Karpas-422 (cell line): ENCODE data around the gene EEIG1. TPM values are rescaled to one million over a fixed set of nuclear protein-coding genes. Genes with fewer than 3 reads are reported as not detected.

Source experiments
- DNase-seq: peaks from one replicate; pipeline ENCODE4 v3.0.0-alpha.2; 2015
- H2AFZ ChIP-seq: fragments of 200-600 bp; sonication (generic); 2 replicates; pipeline ENCODE4 v1.6.1; 2014; ENCODE audit warnings: antibody characterized with exemption, low read length, mixed read lengths
- H3K27ac ChIP-seq: fragments of 200-600 bp; sonication (generic); 2 replicates; pipeline ENCODE4 v1.5.1; 2014; ENCODE audit warnings: mild to moderate bottlenecking, low read length, moderate library complexity
- H3K27me3 ChIP-seq: fragments of 200-600 bp; sonication (generic); 2 replicates; pipeline ENCODE4 v1.6.1; 2014; ENCODE audit warnings: low read length, mixed read lengths
- H3K36me3 ChIP-seq: fragments of 200-600 bp; sonication (generic); 2 replicates; pipeline ENCODE4 v1.6.1; 2014; ENCODE audit warnings: low read length, mixed read lengths; ENCODE audit not compliant: insufficient read depth
- H3K4me1 ChIP-seq: fragments of 200-600 bp; sonication (generic); 2 replicates; pipeline ENCODE4 v1.6.1; 2014; ENCODE audit warnings: mild to moderate bottlenecking, low read length, mixed read lengths
- H3K4me2 ChIP-seq: fragments of 200-600 bp; sonication (generic); 2 replicates; pipeline ENCODE4 v1.6.1; 2014; ENCODE audit warnings: low read length, low read depth, mild to moderate bottlenecking; ENCODE audit not compliant: poor library complexity, severe bottlenecking
- H3K4me3 ChIP-seq: fragments of 200-600 bp; sonication (generic); 2 replicates; pipeline ENCODE4 v1.5.1; 2014; ENCODE audit warnings: mild to moderate bottlenecking, antibody characterized with exemption, low read length, mixed read lengths
- H3K79me2 ChIP-seq: fragments of 200-600 bp; sonication (generic); 2 replicates; pipeline ENCODE4 v1.6.1; 2014; ENCODE audit warnings: mild to moderate bottlenecking, low read length, mixed read lengths
- H3K9ac ChIP-seq: fragments of 200-600 bp; sonication (generic); 2 replicates; pipeline ENCODE4 v1.6.0; 2014; ENCODE audit warnings: low read length
- H3K9me2 ChIP-seq: fragments of 200-600 bp; sonication (generic), shearing (Covaris generic); replicated peaks from 2 replicates; pipeline ENCODE4 v1.6.0; 2014; ENCODE audit warnings: mild to moderate bottlenecking, low read length, moderate library complexity; ENCODE audit not compliant: insufficient read depth
- H3K9me3 ChIP-seq: fragments of 300-700, 200-600 bp; sonication (generic); 2 replicates; pipeline ENCODE4 v1.6.1; 2014; ENCODE audit warnings: low read length, mixed read lengths
- H4K20me1 ChIP-seq: fragments of 200-600 bp; sonication (generic); 2 replicates; pipeline ENCODE4 v1.6.1; 2014; ENCODE audit warnings: mild to moderate bottlenecking, antibody characterized with exemption, low read length, low read depth; ENCODE audit not compliant: insufficient read depth
- total RNA-seq: library from RNA; depleted of rRNA; stranded (reverse); fragments of >200 nt; shearing (Covaris generic); gene quantifications from 2 replicates; pipeline ENCODE4 v1.2.3, GENCODE V29; 2014; ENCODE audit warnings: low replicate concordance

Gene EEIG1
- total RNA-seq, 1 experiment from 2014 or later = 6.9 TPM

DNA sequence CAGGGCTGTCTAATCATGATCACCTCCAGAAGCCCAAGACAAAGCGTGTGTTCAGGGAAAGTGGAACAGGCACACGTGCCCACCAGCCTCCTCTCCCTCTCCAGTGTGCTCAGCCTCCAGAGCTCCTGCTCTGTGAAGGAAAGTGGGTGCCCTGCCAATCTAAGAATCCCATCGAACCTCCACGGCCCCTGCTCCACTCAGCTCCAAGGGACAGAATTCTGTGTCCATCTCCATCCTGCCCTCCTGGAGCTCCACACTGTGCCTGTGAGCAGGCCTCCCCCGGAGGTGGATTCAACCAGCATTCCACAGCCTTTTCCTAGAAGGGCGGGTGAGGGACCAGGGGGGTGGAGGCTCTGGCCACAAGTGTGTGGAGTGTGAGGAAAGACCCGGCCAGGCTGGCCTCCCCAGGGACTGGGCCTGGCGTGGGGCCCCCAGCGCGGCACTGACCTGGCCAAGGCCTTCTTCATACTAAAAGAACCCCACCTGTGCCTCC lies 6.0 kb downstream of the EEIG1 start:
- H3K27me3 ChIP-seq = no peaks in the 10 kb centered on the region
- H3K27ac ChIP-seq = no peak overlapping the region
- no peak overlapping the region for H3K9ac ChIP-seq
- peaks cover 65% of the 10 kb centered on the region for H3K4me1 ChIP-seq
- H3K9me3 ChIP-seq = no peaks in the 10 kb centered on the region
- H3K36me3 ChIP-seq = no peaks in the 10 kb centered on the region
- H3K4me2 ChIP-seq = no peak overlapping the region
- H2AFZ ChIP-seq = no peak overlapping the region
- H3K9me2 ChIP-seq = no peaks in the 10 kb centered on the region
- no peak overlapping the region for H3K4me3 ChIP-seq
- H4K20me1 ChIP-seq = peaks cover 66% of the 10 kb centered on the region
- DNase-seq = no peak
- no peaks in the 10 kb centered on the region for H3K79me2 ChIP-seq

DNA sequence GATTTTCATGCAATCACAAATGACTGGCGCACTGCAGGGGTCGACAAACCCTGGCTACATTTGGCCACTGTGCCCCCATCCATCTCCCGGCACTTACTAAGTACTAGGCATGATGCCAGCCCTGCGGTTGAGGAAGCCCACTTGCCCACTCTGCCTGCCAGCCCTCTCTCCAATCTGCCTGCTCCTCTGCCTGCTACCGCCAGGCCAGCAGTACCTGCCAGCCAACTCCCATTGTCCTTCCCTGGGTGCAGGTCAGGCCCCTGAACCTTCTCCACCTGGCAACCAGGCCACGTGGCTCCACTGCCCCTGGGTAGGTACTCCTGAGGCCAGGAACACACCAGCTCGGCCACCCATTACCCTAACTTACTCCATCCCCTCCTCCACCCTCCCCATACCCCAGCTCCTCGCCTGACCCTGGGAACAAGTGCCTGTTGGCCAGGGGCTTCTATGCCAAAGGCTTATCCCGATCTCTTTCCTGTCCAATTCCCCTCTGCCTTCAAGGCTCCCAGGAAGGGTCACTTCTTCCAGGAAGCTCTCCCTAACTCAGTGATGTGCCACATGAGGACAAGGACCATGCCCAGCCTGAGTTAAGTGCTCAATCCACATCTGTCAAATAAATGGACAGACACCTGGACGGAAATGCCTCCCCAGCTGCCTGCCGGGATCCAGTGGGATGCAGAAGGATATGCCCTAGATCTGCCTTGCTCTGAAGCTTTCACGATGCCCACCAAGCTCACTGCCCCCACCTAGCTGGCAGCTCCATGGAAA lies 6.6 kb downstream of the EEIG1 start:
- Histone ChIP-seq H3K9me3 (no peaks in the 10 kb centered on the region), H3K27ac (no peak overlapping the region), H3K36me3 (no peaks in the 10 kb centered on the region), H3K4me1 (peaks cover 59% of the 10 kb centered on the region), H3K9me2 (no peaks in the 10 kb centered on the region), H3K27me3 (no peaks in the 10 kb centered on the region), H4K20me1 (peaks cover 65% of the 10 kb centered on the region), H3K79me2 (no peaks in the 10 kb centered on the region), H2AFZ (no peak overlapping the region), H3K4me2 (no peak overlapping the region), H3K9ac (no peak overlapping the region), H3K4me3 (no peak overlapping the region)
- DNase-seq = no peak

DNA sequence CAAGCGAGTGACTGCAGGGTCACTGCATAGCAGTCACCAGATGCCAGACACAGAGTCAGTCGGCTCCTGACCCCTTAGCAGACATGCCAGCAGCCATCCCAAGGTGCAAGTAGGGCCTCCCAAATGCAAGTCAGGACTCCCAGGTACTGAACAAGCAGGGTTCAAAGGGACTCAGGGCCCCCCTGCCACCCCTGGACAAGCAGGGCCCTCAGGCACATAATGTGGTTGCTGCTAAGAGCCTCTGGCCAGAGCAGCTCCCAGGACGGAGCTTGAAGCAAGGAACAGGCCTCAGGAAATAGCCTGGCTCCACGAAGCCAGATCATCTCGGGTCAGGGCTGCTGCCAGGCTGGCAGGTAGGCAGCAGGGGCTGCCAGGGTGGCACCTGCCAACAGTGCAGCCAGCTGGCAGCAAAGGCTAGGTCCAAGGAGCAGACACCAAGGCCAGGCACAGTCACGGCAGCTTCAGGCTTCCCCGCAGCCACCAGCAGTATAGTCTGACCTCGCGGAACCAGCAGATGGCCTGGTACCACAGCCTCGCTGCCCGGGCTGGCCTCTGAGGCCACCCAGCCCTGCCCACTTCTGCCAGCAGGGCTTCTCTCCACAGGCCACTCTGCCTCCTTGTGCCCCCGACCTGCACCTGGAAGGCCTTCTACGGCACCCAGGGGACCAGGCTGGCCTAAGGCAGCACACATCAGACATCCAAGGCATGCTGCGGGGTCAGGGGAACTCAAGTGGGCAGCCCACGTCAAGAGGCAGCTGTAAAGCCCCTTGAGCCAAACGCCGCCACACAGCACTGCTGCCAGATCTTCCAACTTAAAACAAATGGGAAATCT lies 7.4 kb downstream of the EEIG1 start:
- no peak overlapping the region for H2AFZ ChIP-seq
- no peak overlapping the region for H3K4me3 ChIP-seq
- no peak overlapping the region for H3K4me2 ChIP-seq
- H3K27me3 ChIP-seq = no peaks in the 10 kb centered on the region
- H3K9me3 ChIP-seq = no peaks in the 10 kb centered on the region
- H3K9me2 ChIP-seq = no peaks in the 10 kb centered on the region
- 0 out of 2 replicates have a peak overlapping the region, but pooled peaks have one; percentile 5 for H3K9ac ChIP-seq
- DNase-seq = no peak
- H4K20me1 ChIP-seq = peaks cover 70% of the 10 kb centered on the region
- H3K36me3 ChIP-seq = no peaks in the 10 kb centered on the region
- no peak overlapping the region for H3K27ac ChIP-seq
- H3K79me2 ChIP-seq = no peaks in the 10 kb centered on the region
- peaks cover 51% of the 10 kb centered on the region for H3K4me1 ChIP-seq

DNA sequence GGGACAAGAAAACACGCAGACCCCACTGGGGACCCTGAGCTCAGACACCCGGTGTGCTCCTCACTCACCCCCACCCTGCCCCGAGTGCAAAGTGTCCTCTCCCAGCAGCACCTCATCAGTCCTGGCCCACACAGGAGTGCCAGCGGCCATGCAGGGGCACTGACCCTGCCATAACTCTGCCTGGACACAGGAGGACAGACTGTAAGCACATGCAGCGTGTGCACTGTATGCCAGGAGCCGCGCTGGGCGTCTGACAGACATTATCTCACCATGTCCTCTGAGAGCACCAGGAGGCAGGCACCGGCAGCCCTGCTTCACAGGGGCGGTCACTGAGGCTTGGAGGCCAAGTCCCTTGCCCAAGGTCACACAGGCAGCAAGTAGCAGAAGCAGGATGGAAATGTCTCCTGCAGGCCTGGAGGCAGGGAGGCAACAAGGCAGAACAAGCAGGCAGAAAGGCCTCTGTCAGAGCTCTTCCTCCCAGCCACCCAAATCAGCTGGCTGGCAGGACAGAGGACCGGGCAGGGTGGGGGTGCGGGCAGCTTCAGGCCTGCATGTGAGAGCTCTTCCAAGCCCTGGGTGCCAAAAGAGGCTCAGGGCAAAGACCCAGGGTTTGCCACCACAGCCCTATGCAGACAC lies 8.4 kb downstream of the EEIG1 start:
- no peaks in the 10 kb centered on the region for H3K79me2 ChIP-seq
- H3K4me2 ChIP-seq = peak overlapping the region; percentile 33
- no peaks in the 10 kb centered on the region for H3K9me3 ChIP-seq
- H4K20me1 ChIP-seq = peaks cover 70% of the 10 kb centered on the region
- no peak overlapping the region; the same call in 1 of the 2 replicates for H3K4me3 ChIP-seq
- H3K36me3 ChIP-seq = no peaks in the 10 kb centered on the region
- peaks cover 40% of the 10 kb centered on the region for H3K4me1 ChIP-seq
- H3K9ac ChIP-seq = peak overlapping the region; percentile 40
- no peak for DNase-seq
- H3K27ac ChIP-seq = no peak overlapping the region
- H3K27me3 ChIP-seq = no peaks in the 10 kb centered on the region
- H2AFZ ChIP-seq = no peak overlapping the region
- H3K9me2 ChIP-seq = no peaks in the 10 kb centered on the region

DNA sequence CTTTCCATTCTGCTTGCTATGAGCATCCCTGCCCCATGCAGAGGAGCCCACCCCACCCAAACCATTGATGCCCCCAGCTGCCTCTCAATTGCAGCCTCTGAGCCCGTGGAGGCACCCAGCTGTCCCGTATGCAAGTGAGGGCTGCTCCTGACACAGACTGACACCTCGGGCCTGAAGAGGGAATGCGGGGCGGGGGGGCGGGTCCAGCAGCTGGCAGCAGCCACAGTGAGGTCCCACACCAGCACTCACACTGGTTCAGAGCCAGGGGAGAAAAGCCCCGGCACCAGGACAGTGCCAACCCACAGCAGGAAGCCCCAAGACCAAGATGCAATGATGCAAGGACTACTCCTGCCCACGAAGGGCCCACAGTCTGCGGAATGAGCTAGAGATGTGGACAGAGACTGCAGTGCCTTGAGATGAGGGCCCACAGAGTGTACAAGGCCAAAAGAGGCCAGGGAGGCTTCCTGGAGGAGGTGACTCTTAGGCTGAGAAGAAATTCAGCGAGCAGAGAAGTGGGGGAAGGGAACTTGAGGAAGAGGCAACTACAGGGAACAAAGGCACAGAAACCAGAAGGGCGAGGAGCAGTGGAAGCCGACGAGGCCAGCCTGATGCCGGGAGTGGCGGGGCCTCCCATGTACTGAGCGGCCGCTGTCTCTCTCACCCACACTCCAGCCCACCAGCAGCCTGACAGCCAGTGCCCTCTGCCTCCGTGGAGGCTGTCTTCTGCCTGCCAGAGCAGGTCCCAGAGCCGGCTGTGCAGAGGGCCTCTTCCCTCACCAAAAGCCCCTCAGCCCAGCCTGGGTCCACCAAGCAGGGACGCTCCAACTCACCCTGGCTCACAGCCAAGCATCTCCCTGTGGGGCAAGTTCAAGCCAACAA lies 9.2 kb downstream of the EEIG1 start:
- Histone ChIP-seq H3K79me2 (no peaks in the 10 kb centered on the region), H3K4me3 (no peak overlapping the region; the same call in 1 of the 2 replicates), H3K9ac (peak overlapping the region; percentile 40), H3K4me1 (peaks cover 42% of the 10 kb centered on the region), H3K27me3 (no peaks in the 10 kb centered on the region), H3K9me2 (no peaks in the 10 kb centered on the region), H2AFZ (no peak overlapping the region), H4K20me1 (peaks cover 72% of the 10 kb centered on the region), H3K9me3 (no peaks in the 10 kb centered on the region), H3K36me3 (no peaks in the 10 kb centered on the region), H3K4me2 (peak overlapping the region; percentile 33), H3K27ac (peak overlapping the region; percentile 25; the same call in 1 of the 2 replicates)
- DNase-seq = no peak

DNA sequence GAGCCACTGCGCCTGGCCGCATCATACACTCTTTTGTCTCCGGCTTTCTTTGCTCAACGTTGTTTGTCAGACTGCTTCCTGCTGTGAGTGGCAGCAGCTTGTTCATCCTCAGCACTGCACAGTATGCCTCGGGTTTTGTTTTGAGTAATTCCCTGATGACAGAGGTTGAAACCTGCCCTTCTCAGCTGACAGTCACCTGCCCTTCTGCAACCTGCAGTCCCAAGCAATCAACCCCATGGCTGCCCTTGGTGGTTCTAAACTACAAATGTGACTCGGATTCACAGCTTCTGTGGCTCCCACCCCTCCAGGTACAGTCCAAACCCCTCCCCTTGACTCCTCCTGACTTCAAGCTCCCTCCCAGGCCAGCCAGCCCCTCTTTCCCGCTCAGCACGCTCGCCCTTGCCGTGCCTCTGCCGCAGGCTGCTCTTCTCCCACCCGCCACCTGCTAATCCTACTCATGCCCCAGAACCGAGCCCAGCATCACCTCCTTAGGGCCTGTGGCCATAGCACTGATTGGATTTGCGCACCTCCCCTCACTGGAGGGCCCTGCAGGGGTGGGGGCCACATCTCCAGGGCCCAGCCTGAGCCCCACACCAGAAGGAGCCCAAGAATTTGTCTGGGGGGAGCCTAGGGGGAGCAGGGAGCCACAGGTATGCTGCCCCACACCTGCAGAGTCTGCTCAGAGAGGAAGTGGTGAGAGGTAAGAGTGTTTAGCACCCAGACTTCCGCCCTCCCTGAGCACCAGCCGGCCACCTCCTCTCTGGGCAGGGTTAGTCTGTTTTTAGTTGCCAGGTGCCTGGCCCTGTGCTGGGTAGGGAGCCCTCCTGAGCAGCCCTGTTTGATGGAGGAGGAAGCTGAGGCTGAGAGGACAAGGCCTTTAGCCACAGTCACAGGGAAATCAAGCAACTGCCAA lies 10.1 kb downstream of the EEIG1 start:
- no peaks in the 10 kb centered on the region for H3K79me2 ChIP-seq
- H3K9me2 ChIP-seq = no peaks in the 10 kb centered on the region
- peaks cover 68% of the 10 kb centered on the region for H4K20me1 ChIP-seq
- DNase-seq = peak; percentile 69
- H3K9me3 ChIP-seq = no peaks in the 10 kb centered on the region
- peaks cover 51% of the 10 kb centered on the region for H3K4me1 ChIP-seq
- H3K9ac ChIP-seq = 0 out of 2 replicates have a peak overlapping the region, but pooled peaks have one; percentile 24
- H3K4me3 ChIP-seq = no peak overlapping the region
- H3K27me3 ChIP-seq = no peaks in the 10 kb centered on the region
- H3K27ac ChIP-seq = peak overlapping the region; percentile 25; the same call in 1 of the 2 replicates
- H2AFZ ChIP-seq = no peak overlapping the region
- H3K36me3 ChIP-seq = no peaks in the 10 kb centered on the region
- peak overlapping the region; percentile 33 for H3K4me2 ChIP-seq
